Hair follicle dermal papilla cell (primary cell): ENCODE data around the gene DGKE. TPM values are rescaled to one million over a fixed set of nuclear protein-coding genes. Genes with fewer than 3 reads are reported as not detected.

Source experiments
- small RNA-seq: library from RNA; depleted of rRNA; stranded (forward); fragments of <200 nt; gene quantifications from one replicate; pipeline ENCODE3, GENCODE V24; 2012
- total RNA-seq: library from RNA; depleted of rRNA; stranded (reverse); fragments of >200 nt; gene quantifications from 2 replicates; pipeline ENCODE4 v1.2.3, GENCODE V29; 2012

Gene DGKE
- 6.3 and 8.1 TPM in 2 replicates for total RNA-seq

GRCh38 chr17:56833809-56834379 is at the start of gene DGKE, which contains the start of gene C17orf67:
Gene DGKE (plus strand): TSS chr17:56834151. CDS start chr17:56834796, 645 bp downstream.
Gene C17orf67 (minus strand): TSS chr17:56833920. CDS start chr17:56815810, 18,110 bp downstream.

DNA sequence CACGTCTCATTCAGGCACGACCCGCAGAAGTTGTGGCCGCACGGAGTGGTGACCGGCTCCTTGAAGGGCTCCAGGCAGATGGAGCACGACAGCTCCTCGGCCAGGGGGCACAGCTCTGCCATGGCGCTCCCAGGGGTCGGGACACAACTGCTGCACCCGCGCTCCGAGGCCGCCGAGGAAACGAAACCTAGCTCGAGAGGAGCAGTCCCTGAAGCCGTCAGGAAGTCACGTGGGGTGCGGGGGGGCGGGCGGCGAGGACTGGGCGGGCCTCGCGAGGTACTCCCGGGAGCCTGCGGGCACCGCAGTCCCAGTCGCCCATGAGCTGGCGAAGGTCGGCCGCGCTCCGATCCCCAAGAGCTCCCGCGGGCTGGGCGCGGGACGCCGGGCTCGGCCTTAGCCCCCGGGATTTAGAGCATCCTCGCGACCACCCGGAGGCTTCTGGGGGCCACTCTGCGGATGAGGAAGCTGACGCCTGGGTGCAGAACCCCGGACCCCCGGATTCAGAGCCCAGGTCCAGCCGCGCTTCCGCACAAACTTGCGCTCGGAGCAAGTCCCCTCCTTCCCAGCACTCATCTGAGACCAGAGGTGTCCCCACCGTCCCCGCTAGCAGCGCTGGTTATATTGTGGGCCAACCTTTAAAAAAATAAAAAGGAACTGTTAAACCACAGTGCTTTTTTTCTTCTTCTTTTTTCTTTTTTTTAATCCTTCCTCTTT is 80.1 kb downstream of the DGKE start, which contains the start of gene TRIM25:
TRIM25 (minus strand) TSS at position 183 of the 714 bp plus-strand sequence; CDS start at position 122, 61 bp downstream.

Small RNAs within 50 kb of the gene (small RNA-seq; reads per million reads assigned to genes)
- gene AC015912.2 (not detected), gene RNU6-1158P (not detected)

Other genes starting within 250 kb of the DGKE start
- 8.3 and 15.4 TPM in 2 replicates for gene NOG, start 240.5 kb upstream of the DGKE start, total RNA-seq
- 1.1 and 1.2 TPM in 2 replicates for gene C17orf67, start 231 bp upstream of the DGKE start, total RNA-seq
- 28.9 and 32.6 TPM in 2 replicates for gene TRIM25, start 79.9 kb downstream of the DGKE start, total RNA-seq
- gene COIL, start 126.9 kb downstream of the DGKE start, total RNA-seq = 12.0 and 13.3 TPM in 2 replicates
- 64.4 and 73.2 TPM in 2 replicates for gene SCPEP1, start 144.0 kb downstream of the DGKE start, total RNA-seq